Fibroblast of pulmonary artery (primary cell): ENCODE measurements around the gene CEP164.

Experiments used
- DNase-seq: peaks from one replicate; pipeline ENCODE4 v3.0.0-alpha.2; 2010; ENCODE audit warnings: low read depth
- H3K4me3 ChIP-seq: replicated peaks from 2 replicates; pipeline ENCODE4 v1.5.1; 2011; ENCODE audit warnings: low read depth, mild to moderate bottlenecking, control low read depth, low read length, moderate library complexity
- TF ChIP-seq, protein P1 (sequence below): IDR thresholded peaks from 2 replicates; pipeline ENCODE4 v1.5.1; 2011; ENCODE audit warnings: mild to moderate bottlenecking, control low read depth, low read length, inconsistent platforms; ENCODE audit errors: missing control alignments

The CEP164 gene

DNA sequence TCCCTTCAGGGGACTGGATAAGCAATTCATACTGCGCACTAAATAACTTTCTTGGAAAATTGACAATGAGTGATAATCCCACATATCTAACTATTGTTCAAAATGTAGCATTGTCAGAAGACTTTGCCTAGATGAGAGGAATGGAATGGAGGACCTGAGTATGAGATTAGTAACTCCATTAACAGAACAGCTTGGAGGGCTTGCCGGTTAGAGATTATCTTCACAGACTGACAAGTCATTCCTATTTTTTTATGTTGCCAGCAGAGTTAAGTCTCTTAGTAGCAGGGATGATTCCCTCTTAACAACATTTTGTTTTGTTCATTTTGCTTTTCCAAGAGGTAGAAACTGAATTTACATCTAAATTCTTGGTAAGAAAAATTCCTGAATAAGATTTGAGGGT lies 43.6 kb upstream of the CEP164 start:
- no peak overlapping the region for H3K4me3 ChIP-seq
- TF ChIP-seq, protein P1, sequence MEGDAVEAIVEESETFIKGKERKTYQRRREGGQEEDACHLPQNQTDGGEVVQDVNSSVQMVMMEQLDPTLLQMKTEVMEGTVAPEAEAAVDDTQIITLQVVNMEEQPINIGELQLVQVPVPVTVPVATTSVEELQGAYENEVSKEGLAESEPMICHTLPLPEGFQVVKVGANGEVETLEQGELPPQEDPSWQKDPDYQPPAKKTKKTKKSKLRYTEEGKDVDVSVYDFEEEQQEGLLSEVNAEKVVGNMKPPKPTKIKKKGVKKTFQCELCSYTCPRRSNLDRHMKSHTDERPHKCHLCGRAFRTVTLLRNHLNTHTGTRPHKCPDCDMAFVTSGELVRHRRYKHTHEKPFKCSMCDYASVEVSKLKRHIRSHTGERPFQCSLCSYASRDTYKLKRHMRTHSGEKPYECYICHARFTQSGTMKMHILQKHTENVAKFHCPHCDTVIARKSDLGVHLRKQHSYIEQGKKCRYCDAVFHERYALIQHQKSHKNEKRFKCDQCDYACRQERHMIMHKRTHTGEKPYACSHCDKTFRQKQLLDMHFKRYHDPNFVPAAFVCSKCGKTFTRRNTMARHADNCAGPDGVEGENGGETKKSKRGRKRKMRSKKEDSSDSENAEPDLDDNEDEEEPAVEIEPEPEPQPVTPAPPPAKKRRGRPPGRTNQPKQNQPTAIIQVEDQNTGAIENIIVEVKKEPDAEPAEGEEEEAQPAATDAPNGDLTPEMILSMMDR, result no peak
- no peak for DNase-seq

DNA sequence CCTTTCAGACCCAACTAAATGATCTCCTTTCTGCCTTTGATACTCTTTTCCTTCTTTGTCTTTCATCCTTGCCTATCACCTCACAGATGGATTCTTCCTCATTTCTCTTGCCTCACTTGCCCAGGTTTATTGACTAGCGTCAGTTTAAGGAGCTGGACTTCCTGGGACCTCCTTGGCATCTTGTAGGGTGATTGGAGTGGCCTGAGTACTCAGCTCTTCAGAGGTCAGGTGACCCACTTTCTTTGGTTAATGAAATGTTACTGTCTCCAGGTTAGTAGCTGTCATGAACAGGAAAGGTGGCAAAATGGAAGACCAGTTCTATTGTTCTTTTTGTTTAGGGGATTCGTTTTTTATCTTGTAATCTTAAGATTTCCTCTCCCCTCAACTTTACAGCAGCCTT lies 41.1 kb upstream of the CEP164 start:
- TF ChIP-seq, protein P1, result no peak
- H3K4me3 ChIP-seq, result no peak overlapping the region
- DNase-seq, result no peak

DNA sequence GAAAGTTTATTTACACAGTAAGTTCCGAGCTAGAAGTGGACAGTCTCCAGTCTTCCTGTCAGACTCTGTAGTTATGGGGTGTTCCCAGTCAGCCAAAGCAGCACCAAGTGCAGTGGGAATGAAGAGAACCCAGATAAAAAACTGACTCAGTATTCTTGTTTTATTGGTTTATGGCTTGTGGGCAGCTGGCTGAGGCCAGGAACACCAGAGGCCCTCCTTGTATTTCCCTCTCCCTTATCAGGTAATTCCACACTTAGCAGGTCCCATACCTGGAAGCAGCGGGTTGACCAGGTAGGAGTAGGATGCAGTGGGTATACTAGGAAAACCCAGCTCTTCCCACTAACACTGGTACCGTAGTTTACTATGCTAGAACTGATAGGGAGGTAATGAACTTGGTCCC lies 40.0 kb upstream of the CEP164 start:
- TF ChIP-seq, protein P1, result no peak
- H3K4me3 ChIP-seq, result no peak overlapping the region
- no peak for DNase-seq

DNA sequence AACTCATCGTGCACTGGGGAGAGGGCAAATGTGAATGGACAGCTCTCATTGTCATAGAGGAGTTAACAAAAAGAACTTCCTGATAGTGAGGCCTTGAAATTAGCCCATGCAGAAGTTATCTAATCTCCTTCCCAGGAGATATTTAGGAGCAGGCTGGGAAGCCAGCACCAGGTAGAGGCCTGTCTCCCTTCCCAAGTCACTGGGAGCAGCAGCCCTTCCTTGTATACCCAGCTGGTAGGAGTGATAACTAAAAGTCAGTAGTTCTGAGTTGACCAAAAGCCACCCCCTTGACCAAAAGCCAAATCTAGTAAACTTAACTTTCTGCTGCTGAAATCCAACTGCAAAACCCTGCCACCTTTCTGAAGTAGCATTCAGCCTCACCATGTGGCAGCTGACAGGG lies 37.9 kb upstream of the CEP164 start:
- H3K4me3 ChIP-seq, result no peak overlapping the region
- DNase-seq, result no peak
- TF ChIP-seq, protein P1, result no peak

DNA sequence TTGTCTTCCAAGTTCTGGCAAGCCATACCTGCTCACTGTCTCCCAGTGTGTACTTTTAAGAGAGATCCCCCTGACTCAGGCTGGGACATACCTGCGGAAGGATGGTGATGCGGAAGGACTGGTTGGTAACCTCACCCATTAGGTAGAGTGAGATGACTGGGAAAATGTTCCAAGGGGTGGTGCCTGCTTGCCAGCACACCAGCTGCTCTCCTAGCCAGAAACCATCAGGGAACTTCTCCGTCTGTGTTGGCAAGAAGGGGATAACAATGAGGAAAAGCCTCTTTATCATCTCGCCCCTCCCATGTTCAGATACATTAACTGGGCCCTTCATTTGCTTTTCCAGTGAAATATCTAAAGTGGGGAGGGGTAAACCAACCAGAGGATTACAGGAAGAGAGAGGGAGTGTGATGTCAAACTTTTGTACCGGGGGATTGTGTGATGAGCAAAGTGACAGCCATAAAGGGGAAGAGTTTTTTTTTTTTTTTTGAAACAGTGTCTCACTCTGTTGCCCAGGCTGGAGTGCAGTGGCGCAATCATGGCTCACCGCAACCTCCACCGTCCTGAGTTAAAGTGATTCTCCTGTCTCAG lies 36.8 kb upstream of the CEP164 start, which contains the start of gene BACE1-AS:
Gene BACE1-AS (plus strand): TSS at position 538 of the 588 bp plus-strand sequence.
- no peak for DNase-seq
- TF ChIP-seq, protein P1, result no peak
- H3K4me3 ChIP-seq, result no peak within 1 kb of the TSS

DNA sequence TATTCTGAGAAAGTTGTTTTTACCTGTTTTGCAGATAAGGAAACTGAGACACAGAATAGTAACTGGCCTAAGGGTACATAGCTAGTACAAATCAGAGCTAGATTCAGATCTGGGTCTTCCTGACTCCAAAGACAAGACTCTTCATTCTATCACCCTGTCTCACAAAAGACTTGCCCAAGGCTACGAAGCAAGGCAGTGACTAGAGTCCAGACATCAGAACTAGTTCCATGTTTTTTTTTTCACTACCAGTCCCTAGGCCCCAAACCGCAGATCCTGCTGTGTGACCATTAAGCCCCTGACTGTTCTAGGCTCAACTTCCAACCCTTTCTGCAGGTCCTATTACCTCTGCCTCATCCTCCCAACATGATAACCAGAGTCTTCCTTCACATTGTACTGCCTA lies 35.0 kb upstream of the CEP164 start:
- TF ChIP-seq, protein P1, result no peak
- DNase-seq, result no peak
- H3K4me3 ChIP-seq, result no peak overlapping the region

DNA sequence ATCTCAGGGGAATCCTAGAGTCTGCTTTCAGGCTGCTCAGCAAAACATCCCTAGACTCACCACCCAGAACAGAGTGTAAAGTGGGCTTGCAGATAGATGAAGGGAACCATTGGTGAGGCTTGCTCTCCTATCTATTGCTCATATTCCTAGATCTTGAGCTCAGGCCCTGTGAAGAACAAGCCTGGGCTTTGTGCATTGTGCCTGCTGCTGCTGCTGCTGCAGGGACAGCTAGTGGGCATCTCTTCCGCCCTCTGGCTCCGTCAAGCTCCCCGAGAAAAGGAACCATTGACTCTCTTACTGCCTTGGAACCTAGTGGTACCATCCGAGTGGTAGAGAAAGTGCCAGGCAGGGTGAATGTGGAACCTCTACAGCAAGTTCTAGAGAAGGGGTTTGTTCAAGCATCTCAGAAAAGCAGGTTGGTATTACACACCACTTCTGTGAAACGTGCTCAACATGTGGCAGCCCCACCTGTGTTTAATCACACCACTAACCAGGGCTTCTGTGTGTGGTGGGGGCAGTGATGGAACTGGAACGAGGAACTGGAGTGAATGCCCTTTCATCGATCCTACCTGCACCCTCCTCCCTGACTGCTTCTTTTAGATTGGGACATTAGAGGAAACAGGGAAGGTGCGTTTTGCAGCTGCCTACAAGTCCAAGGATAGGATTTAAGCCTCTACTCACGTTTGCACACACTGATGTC lies 32.1 kb upstream of the CEP164 start:
- no peak for DNase-seq
- TF ChIP-seq, protein P1, result no peak
- no peak overlapping the region for H3K4me3 ChIP-seq
